ENCODE measurements around the gene TBC1D20. TPM values are rescaled to one million over a fixed set of nuclear protein-coding genes. Genes with fewer than 3 reads are reported as not detected.

TBC1D20 gene
- total RNA-seq, 1 experiment from 2014 or later, result 32.8 TPM

DNA sequence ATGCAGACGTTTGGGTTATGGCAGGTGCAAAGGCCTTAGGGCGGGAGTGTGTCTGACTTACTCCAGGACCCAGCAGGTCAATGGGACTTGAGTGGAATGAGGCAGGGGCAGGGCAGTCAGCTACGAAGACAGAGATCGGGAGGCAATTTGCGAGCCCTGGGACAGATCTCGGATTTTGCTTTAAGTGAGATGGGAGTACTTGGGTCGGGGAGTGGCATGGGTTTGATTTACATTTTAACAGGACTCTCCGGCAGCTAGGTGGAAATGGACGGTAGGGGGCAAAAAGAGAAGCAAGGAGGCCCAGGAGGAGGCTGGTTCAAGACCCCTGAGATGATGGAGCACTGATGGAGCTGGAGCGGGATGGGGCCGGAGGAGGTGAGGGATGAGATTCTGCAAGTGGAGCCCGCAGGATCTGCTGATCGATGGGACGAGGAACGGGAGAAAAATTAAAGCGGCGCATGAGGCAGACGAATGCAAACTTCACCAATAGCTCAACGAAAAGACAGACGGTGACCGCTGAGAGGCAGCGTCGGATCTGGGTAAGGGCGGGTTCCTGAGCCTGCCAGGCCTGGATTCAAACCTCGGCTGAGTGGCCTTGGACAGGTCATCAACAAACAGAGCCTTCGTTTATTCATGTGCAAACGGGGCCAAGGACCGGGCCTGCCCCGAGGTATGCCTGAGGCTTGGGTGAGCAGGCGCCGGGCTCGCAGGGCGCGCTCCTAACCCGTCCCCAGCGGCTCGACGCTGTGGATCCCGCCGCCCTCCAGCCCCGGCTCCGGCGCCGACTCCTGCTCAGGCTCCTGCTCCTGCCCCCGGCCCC lies 55.0 kb downstream of the TBC1D20 start:
- H3F3A ChIP-seq (ENCODE audit: insufficient read depth, low read depth), result peaks cover 26% of the 10 kb centered on the region; the same call in 1 of the 2 replicates
- H3K9me2 ChIP-seq (ENCODE audit: insufficient read depth), result no peaks in the 10 kb centered on the region
- ChIA-PET POLR2A (ENCODE audit: unreplicated experiment) (interaction anchor here (0.7 to 1.3 kb wide), 3 partner anchors 37 to 73 kb away, joined by 3 to 7 read pairs (median 3); no protein-coding TSS in a partner anchor), CTCF (interaction anchor here (1.2 kb wide), 2 partner anchors 45 to 361 kb away, joined by 3 to 10 read pairs; partner anchors contain the start of gene SLC52A3)
- DNase-seq, result peak; percentile 48 to 78
- H3K27me3 ChIP-seq (ENCODE audit: insufficient read depth, low read depth), result no peaks in the 10 kb centered on the region
- H3K9me3 ChIP-seq (ENCODE audit: insufficient read depth, low read depth), result peaks cover 7% of the 10 kb centered on the region; the same call in 1 of the 2 replicates
- intact Hi-C loops (cut with micrococcal nuclease; ENCODE audit: unreplicated experiment), result loop anchor here (1.0 to 2.0 kb wide), 2 partner anchors 27 to 45 kb away; partner anchors contain the start of gene TRIB3
- H3K4me2 ChIP-seq, result peak overlapping the region; percentile 78
- H3K36me3 ChIP-seq (ENCODE audit: low read depth), result peaks cover 22% of the 10 kb centered on the region
- no peaks in the 10 kb centered on the region for H4K20me1 ChIP-seq (ENCODE audit: insufficient read depth)
- H3K79me2 ChIP-seq (ENCODE audit: low read depth), result peaks cover 40% of the 10 kb centered on the region
- H2AFZ ChIP-seq, result peak overlapping the region; percentile 22; the same call in 1 of the 2 replicates
- H3K4me1 ChIP-seq (replicated peaks; ENCODE audit: insufficient read depth), result peaks cover 32% of the 10 kb centered on the region
- TF ChIP-seq EZH2 (IDR thresholded peaks at IDR 0.05; ENCODE audit: low read depth) (no peak), CTCF (conservative IDR thresholded peaks at IDR 0.05) (peak; percentile 43; the same call in 1 of the 2 replicates)
- peak overlapping the region; percentile 67 for H3K27ac ChIP-seq
- BruUV-seq (replicated peaks), result TSS peak; percentile 77
- peak overlapping the region; percentile 63 for H3K4me3 ChIP-seq

DNA sequence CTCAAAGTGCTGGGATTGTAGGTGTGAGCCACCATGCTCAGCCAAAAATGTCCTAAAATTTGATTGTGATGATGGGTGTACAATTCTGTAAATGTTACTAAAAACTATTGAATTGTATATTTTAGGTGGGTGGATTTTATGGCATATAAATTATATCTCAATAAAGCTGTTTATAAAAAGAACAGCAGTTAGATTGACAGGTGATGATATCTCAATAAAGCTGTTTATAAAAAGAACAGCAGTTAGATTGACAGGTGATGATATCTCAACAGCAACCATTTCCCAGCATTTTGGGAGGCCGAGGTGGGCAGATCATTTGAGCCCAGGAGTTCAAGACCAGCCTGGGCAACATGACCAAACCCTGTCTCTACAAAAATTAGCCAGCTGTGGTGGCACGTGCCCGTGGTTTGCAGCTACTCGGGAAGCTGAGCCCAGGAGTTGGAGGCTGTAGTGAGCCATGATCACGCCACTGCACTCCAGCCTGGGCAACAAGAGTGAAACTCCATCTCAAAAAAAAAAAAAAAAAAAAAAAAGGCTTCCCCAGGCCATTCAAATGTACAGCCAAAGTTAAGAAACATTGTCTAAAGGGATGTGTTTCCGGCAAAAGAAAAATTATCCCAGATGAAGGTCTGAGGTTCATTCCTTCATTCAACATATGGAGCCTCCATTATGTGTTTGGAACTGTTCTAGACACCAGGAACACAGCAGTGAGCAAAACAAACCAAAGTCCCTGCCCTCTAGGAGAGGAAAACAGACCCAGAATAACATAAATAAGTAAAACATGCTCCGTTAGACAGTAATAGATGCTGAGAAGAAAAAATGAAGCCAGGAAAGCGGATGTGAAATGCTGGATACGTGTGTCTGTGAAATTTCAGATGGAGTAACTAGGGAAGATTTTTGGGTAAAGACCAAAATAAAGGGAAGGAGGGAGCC lies 55.9 kb downstream of the TBC1D20 start:
- H3F3A ChIP-seq (ENCODE audit: insufficient read depth, low read depth), result peaks cover 29% of the 10 kb centered on the region
- TF ChIP-seq CTCF (conservative IDR thresholded peaks at IDR 0.05) (no peak), EZH2 (IDR thresholded peaks at IDR 0.05; ENCODE audit: low read depth) (no peak)
- H4K20me1 ChIP-seq (ENCODE audit: insufficient read depth), result no peaks in the 10 kb centered on the region
- H3K9me3 ChIP-seq (ENCODE audit: insufficient read depth, low read depth), result peaks cover 7% of the 10 kb centered on the region; the same call in 1 of the 2 replicates
- no TSS peak for BruUV-seq (replicated peaks)
- H3K4me3 ChIP-seq, result peak overlapping the region; percentile 63; the same call in 1 of the 2 replicates
- no peak overlapping the region for H2AFZ ChIP-seq
- no peaks in the 10 kb centered on the region for H3K9me2 ChIP-seq (ENCODE audit: insufficient read depth)
- no peaks in the 10 kb centered on the region for H3K27me3 ChIP-seq (ENCODE audit: insufficient read depth, low read depth)
- intact Hi-C loops (cut with micrococcal nuclease; ENCODE audit: unreplicated experiment), result loop anchor here (1.0 to 2.0 kb wide), 2 partner anchors 26 to 44 kb away; partner anchors contain the start of gene TRIB3
- CTCF ChIA-PET, result interaction anchor here (0.7 to 1.2 kb wide), 3 partner anchors 44 to 362 kb away, joined by 3 to 11 read pairs (median 10); partner anchors contain the start of gene SLC52A3
- peak overlapping the region; percentile 78 for H3K4me2 ChIP-seq
- peak overlapping the region; percentile 67 for H3K27ac ChIP-seq
- H3K36me3 ChIP-seq (ENCODE audit: low read depth), result peaks cover 13% of the 10 kb centered on the region
- peaks cover 39% of the 10 kb centered on the region for H3K4me1 ChIP-seq (replicated peaks; ENCODE audit: insufficient read depth)
- DNase-seq, result no peak
- POLR2A ChIA-PET (ENCODE audit: unreplicated experiment), result interaction anchor here (1.3 kb wide), 1 partner anchor 36 kb away, joined by 7 read pairs; no protein-coding TSS in a partner anchor
- H3K79me2 ChIP-seq (ENCODE audit: low read depth), result peaks cover 31% of the 10 kb centered on the region

DNA sequence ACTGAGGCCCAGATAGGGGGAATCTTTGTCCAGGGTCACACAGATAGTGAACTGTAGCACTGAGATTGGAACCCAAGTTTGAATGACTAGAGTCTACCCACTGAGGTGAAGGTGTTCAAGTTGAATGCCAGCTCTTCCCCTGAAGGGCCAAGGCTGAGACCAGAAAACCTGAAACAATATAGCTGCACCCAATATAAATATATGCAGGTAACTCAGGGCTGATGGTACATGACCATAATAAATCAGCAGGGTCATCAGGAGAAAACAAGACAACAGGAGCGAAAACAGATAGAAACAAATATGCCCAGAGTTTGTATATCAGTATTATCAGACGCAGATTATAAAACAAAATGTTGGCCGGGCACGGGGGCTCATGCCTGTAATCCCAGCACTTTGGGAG lies 58.2 kb downstream of the TBC1D20 start:
- no TSS peak for BruUV-seq (replicated peaks)

More for the DNA sequence above, 58.2 kb downstream of the TBC1D20 start:
- Histone ChIP-seq H3K79me2 (ENCODE audit: low read depth) (peaks cover 10% of the 10 kb centered on the region), H3K4me1 (replicated peaks; ENCODE audit: insufficient read depth) (peaks cover 37% of the 10 kb centered on the region), H3K27ac (peak overlapping the region; percentile 96; the same call in 1 of the 2 replicates), H3K27me3 (ENCODE audit: insufficient read depth, low read depth) (no peaks in the 10 kb centered on the region), H3K4me3 (no peak overlapping the region), H3F3A (ENCODE audit: insufficient read depth, low read depth) (peaks cover 53% of the 10 kb centered on the region), H3K9me2 (ENCODE audit: insufficient read depth) (no peaks in the 10 kb centered on the region), H3K9me3 (ENCODE audit: insufficient read depth, low read depth) (peaks cover 7% of the 10 kb centered on the region; the same call in 1 of the 2 replicates), H4K20me1 (ENCODE audit: insufficient read depth) (no peaks in the 10 kb centered on the region), H3K36me3 (ENCODE audit: low read depth) (no peaks in the 10 kb centered on the region), H3K4me2 (no peak overlapping the region), H2AFZ (no peak overlapping the region)
- TF ChIP-seq CTCF (conservative IDR thresholded peaks at IDR 0.05), result no peak
- no peak for TF ChIP-seq EZH2 (IDR thresholded peaks at IDR 0.05; ENCODE audit: low read depth)
- ChIA-PET CTCF (no interaction called here), POLR2A (ENCODE audit: unreplicated experiment) (no interaction called here)
- intact Hi-C loops (cut with micrococcal nuclease; ENCODE audit: unreplicated experiment), result no loop called here
- DNase-seq, result no peak
